HG03135 (cell line): ENCODE measurements around the gene SUMO1.

Experiments used
- ATAC-seq: cut with Tn5 transposase; IDR thresholded peaks from one replicate; pipeline ENCODE4 v1.9.1; 2021; ENCODE audit warnings: mild to moderate bottlenecking, moderate library complexity; ENCODE audit not compliant: unreplicated experiment

SUMO1 gene

DNA sequence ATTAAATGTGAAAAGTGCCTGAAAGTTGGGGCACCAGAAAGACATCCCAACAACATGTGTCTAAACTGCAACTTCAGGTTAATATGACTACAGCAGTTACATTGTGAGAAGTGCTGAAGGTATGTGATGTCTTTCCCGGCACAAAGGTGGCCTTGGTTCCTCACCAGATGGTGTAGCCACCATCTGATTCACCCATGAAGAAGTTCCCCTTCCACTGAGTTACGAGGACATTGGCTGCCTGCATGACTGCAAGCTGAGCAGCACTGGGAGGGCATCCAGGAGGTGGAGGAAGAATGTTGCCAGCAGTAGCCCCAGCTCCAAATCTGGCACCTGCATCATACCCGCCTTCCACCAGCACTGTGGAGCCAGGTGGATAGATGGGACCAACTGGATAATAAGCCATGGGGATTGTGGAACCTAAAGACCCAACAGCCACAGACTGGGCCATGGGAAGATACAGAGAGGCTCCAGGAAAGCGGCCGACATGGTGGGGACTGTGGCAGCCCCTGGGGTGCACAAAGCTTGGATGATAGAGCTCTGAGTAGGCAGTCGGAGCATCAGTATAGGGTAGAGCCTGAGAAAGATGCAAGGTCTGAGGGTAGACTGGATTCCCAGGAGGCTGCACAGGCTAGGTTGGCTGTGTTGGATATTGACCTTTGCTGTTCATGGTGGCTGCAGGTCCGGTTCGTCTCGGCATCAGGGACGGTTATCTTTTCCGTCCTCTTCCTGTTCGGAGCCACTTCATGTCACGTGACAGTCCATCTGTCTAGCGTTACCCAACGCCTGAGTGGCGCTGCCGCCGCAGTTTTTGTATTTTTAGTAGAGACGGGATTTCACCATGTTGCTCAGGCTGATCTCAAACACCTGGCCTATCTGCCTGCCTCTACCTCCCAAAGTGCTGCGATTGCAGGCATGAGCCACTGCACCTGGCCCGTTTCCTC lies 36.9 kb downstream of the SUMO1 start:
- no peak for ATAC-seq

GRCh38 chr2:202196727-202197126 lies 41.7 kb downstream of the SUMO1 start:
- ATAC-seq: no peak

GRCh38 chr2:202194418-202194817 lies 44.0 kb downstream of the SUMO1 start:
- no peak for ATAC-seq

- no peak for ATAC-seq
These were observed 44.5 kb downstream of the SUMO1 start for GRCh38 chr2:202193881-202194353.

DNA sequence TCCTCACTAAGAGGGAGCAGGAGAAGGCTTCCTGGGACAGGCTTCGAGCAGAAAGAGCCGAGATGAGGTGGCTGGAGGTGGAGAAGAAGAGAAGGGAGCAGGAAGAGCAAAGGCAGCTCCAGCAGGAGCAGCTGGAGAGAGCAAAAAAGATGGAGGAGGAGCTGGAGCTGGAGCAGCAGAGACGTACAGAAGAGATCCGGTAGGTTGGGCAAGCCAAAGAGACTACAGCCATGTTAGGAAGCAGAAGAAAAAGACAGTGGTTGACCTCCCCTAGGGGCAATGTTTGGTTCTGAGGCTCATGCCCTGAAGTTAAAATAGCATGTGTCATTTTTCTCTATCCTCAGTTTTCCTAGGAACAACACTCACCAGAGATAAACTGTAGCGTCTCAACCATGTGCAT lies 45.1 kb downstream of the SUMO1 start:
- ATAC-seq: no peak

DNA sequence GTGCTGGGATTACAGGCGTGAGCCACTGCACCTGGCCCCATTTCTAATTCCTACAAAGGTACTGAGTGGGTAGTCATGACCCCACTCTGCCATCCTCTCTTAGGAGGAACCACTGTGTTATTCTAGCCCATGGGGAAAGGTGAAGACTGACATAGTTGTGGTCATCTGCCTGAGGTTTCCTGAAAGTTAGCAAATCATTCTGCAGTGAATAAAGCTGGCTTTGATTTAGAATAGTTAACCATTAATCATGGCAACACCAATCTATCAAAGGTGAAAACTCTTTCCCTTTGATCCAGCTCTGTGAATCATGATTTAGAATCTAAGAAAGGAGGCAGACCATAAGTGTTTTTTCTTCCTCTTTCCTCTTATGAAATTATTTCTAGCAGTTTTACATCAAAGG lies 50.8 kb downstream of the SUMO1 start:
- no peak for ATAC-seq

DNA sequence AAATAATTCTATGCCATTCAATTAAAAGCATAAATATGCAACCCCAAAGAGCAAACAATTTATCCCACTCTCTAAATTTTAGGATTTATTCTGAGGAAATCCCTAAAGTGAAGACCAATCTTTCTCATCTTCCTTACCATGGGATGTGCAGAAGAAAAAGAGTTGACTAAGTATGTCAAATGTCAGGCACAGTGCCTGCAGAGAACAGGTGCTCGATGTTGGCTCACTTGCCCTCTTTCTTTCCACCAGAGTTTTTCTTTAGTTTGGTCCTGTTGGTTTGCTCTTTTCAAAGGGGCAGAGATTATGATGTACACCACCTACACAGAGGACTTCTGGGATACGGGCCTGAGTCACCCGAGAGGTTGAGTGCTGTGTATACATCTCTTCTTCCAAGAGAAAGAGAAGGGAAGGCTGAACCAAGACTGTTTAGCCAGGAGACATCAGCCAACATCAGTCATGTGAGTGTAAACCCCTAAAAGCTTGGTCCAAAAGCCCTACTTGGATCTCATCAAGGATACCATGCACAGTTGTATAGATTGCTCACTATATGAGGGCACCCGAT lies 51.7 kb downstream of the SUMO1 start:
- no peak for ATAC-seq

DNA sequence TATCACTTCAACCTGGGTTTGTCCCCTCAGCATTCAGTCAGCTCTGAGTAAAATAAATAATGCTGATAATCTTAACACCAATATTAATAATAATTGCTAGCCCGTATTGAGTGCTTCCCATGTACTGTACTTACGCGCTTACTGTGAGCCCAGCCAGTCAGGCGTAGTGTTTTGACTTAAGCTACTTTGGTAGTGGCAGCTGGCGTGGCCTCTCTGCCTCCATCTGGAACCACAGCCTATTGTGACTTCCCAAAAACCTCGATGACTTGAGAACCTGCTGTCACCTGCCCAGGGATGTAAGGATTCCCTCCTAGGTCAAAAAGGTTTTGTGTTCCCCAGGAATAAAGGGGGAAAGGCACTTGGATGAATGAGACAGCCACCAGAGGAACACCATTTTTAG lies 53.2 kb downstream of the SUMO1 start:
- no peak for ATAC-seq

DNA sequence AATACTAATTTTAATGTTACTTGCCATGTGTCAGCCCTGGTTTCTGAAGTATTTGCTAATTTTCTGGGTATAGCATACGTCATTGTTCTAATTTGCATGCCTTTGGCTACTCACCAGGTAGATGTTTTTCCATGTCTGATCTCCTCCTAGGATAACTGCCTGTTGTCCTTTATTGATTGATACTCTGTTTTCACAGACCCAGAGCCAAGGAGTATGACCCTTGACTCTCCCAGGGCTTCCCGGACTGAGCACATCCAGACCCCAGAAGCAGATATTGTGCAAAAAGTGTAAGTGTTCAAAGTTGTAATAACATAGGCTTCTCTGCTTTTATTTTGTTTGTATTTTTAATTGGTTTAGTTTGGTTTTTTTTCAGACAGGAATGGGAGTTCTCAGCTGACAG lies 53.8 kb downstream of the SUMO1 start:
- no peak for ATAC-seq

DNA sequence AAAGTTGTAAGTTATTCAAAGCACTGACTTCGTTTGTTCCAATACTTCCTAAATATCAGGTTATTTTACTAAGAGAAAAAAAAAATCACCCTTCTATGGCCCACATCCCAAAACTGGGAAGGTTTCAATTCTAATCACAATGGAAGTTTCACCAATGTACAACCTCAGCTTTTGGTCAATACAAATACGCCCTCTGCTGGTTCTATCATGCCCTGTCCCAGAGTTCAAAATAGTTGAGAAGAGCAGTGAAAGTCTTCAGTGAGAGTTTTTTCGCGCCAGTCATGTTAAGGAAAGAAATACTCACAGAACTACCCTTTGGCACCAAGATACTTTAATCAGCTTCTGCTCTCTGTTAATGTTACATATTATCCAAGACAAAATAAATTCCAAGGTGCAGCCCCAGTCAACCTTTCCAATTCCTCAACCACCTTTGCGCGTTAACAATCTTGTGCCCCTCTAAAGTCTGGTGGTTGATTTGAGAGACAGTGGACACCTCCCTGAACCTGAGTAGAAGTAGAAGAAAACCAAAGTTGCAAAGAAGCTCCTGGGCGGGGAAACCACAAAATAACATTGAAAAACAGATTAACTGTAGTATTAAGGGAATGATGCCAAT lies 59.9 kb downstream of the SUMO1 start:
- no peak for ATAC-seq

GRCh38 chr2:202172439-202173211 lies 65.8 kb downstream of the SUMO1 start:
- ATAC-seq: no peak

DNA sequence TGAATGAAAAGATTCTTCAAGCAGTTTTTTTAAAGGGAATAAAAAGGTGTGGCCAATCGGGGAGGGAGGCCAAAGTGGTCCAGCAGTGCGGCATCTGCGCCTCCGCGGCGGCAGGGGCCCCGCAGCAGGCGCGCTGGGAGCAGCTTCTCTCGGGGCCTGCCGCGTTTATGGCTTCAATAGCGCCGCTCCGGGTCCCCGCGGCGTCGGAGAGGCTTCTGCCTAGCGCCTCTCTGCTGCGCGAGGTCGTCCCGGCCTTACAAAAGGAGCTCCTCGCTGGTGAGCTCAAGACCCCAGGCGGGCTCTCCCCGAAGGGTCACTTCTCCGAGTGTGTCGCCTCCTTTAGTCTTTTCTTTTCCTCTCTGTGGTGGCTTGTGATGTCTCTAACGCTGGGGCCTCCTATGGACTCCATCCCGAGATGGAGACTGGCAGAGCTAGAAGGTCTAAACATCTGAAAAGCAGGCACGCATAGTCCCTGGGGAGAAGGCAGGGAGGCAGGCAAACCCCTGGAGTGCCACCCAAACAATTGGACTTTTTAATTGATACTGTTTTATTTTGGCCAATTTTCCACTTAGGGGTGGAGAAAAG lies 67.1 kb downstream of the SUMO1 start:
- no peak for ATAC-seq

- no peak for ATAC-seq
These were observed 68.5 kb downstream of the SUMO1 start for GRCh38 chr2:202169832-202170424.

- no peak for ATAC-seq
These were observed 69.3 kb downstream of the SUMO1 start for GRCh38 chr2:202169131-202169530.

DNA sequence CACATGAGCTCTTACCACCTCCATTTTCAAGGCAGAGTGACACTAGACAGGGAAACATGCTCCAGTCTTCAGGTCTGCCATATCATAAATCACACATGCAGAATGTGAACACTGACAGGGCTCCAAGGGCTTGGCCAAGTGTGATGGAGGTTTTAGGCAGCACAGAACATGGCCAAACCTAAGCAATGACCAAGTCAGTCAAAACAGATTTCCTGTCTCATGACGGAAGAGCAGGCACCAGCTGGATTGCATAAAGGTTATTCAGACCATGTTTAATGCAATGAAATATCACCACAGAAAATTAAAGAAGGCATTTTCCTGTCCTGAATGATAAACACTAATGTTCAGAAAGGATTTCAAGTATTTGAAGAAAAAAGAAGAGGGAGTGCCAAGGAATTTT lies 72.5 kb downstream of the SUMO1 start:
- no peak for ATAC-seq

GRCh38 chr2:202165208-202165607 lies 73.2 kb downstream of the SUMO1 start:
- no peak for ATAC-seq

GRCh38 chr2:202164411-202164810 lies 74.0 kb downstream of the SUMO1 start:
- no peak for ATAC-seq

- no peak for ATAC-seq
These were observed 77.1 kb downstream of the SUMO1 start for GRCh38 chr2:202161151-202161835.

DNA sequence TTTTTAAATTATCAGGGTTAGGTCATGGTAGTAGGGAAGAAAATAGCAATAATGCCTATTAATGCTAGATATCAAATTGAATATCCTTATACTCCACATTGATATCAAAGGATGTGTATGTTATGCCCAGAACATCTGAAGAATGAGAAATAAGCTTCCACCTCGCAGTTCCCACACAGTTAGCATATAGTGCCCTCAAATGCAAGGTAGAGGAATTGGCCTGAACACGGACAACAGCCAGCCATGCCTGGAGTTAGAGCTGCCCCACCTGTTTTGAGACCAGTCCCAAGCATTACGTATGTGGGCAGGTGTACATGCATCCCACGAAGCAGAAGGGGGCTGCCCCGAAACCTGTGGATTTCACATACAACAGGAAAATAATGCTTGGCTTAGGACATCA lies 79.6 kb downstream of the SUMO1 start:
- ATAC-seq: no peak
